Glutamatergic neuron (in vitro differentiated cells): Measurements from ENCODE around the gene NDUFS5. TPM values are rescaled to one million over a fixed set of nuclear protein-coding genes. Genes with fewer than 3 reads are reported as not detected.
"Not testable (repeated sequence)": the region's sequence is repeated elsewhere in the genome, so short reads cannot be mapped to it uniquely, and the experiment has no call there.

Experiments
- DNase-seq: peaks from one replicate; pipeline ENCODE4 v3.0.0; 2022
- H3K27ac Mint-ChIP-seq: one replicate; pipeline ENCODE4 v1.8.0; 2020; ENCODE audit warnings: mild to moderate bottlenecking, mixed read lengths, inconsistent platforms; ENCODE audit not compliant: unreplicated experiment
- H3K27me3 Mint-ChIP-seq: one replicate; pipeline ENCODE4 v1.8.0; 2020; ENCODE audit warnings: mild to moderate bottlenecking, moderate library complexity, mixed read lengths, inconsistent platforms; ENCODE audit not compliant: unreplicated experiment
- H3K36me3 Mint-ChIP-seq: one replicate; pipeline ENCODE4 v1.8.0; 2020; ENCODE audit warnings: mild to moderate bottlenecking, mixed read lengths, inconsistent platforms; ENCODE audit not compliant: unreplicated experiment
- H3K4me1 Mint-ChIP-seq: one replicate; pipeline ENCODE4 v1.8.0; 2020; ENCODE audit warnings: mild to moderate bottlenecking, low read depth, mixed read lengths, inconsistent platforms; ENCODE audit not compliant: unreplicated experiment
- H3K4me3 Mint-ChIP-seq: one replicate; pipeline ENCODE4 v1.8.0; 2020; ENCODE audit warnings: mild to moderate bottlenecking, mixed read lengths, inconsistent platforms; ENCODE audit not compliant: unreplicated experiment
- H3K9me3 Mint-ChIP-seq: one replicate; pipeline ENCODE4 v1.8.0; 2020; ENCODE audit warnings: mild to moderate bottlenecking, moderate library complexity, mixed read lengths, inconsistent platforms; ENCODE audit not compliant: unreplicated experiment
- total RNA-seq: library from RNA; stranded (reverse); fragmentation: NEBNext Ultra II Directional; extraction: Animal tissue kit (Norgen Biotek cat#: 25700); gene quantifications from one replicate; pipeline ENCODE4 v1.2.1, GENCODE V29; 2021; ENCODE audit not compliant: unreplicated experiment
- TF ChIP-seq, protein P1 (sequence below): fragments of 200-600 bp; sonication (generic); IDR thresholded peaks from one replicate; pipeline ENCODE4 v1.5.0; 2021; ENCODE audit not compliant: partially characterized antibody, unreplicated experiment

Gene NDUFS5
- total RNA-seq, 1 donor from 2014 or later = 320 TPM

DNA sequence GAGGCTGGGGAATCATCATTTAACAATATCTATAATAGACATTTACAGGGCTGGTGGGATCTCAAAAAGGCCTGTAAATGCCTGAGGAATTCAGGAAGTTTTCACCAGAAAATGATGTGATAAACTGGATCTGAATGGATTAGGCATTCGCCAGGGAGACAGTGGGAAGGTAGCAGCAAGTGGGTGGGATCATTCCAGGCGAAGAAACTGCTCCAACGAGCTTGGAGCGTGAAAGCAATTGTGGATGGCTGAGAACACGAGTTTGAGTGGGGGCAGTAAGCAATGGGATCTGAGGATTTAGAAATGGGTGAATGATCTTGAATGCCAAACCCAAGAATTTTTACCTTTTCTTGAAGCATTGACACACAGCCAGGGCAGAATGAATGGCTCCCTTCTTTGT, 8.9 kb upstream of the NDUFS5 start:
- H3K36me3 Mint-ChIP-seq = no peaks in the 10 kb centered on the region
- H3K27me3 Mint-ChIP-seq = no peaks in the 10 kb centered on the region
- no peaks in the 10 kb centered on the region for H3K4me1 Mint-ChIP-seq
- H3K27ac Mint-ChIP-seq = no peak overlapping the region
- TF ChIP-seq, protein P1, sequence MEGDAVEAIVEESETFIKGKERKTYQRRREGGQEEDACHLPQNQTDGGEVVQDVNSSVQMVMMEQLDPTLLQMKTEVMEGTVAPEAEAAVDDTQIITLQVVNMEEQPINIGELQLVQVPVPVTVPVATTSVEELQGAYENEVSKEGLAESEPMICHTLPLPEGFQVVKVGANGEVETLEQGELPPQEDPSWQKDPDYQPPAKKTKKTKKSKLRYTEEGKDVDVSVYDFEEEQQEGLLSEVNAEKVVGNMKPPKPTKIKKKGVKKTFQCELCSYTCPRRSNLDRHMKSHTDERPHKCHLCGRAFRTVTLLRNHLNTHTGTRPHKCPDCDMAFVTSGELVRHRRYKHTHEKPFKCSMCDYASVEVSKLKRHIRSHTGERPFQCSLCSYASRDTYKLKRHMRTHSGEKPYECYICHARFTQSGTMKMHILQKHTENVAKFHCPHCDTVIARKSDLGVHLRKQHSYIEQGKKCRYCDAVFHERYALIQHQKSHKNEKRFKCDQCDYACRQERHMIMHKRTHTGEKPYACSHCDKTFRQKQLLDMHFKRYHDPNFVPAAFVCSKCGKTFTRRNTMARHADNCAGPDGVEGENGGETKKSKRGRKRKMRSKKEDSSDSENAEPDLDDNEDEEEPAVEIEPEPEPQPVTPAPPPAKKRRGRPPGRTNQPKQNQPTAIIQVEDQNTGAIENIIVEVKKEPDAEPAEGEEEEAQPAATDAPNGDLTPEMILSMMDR = no peak
- no peak for DNase-seq
- peaks cover 4% of the 10 kb centered on the region for H3K9me3 Mint-ChIP-seq
- no peak overlapping the region for H3K4me3 Mint-ChIP-seq

DNA sequence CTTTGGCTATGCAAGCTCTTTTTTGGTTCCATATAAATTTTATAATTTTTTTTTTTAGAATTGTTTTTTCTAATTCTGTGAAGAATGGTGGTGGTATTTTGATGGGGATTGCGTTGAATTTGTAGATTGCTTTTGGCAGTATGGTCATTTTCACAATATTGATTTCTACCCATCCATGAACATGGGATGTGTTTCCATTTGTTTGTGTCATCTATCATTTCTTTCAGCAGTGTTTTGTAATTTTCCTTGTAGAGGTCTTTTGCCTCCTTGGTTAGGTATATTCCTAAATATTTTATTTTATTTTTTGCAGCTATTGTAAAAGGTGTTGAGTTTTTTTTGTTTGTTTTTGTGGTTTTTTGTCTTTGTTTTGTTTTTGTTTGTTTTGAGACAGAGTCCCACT, 5.7 kb upstream of the NDUFS5 start:
- not testable (repeated sequence) for H3K4me3 Mint-ChIP-seq, DNase-seq, H3K36me3 Mint-ChIP-seq, H3K27me3 Mint-ChIP-seq, H3K9me3 Mint-ChIP-seq, H3K27ac Mint-ChIP-seq, H3K4me1 Mint-ChIP-seq

DNA sequence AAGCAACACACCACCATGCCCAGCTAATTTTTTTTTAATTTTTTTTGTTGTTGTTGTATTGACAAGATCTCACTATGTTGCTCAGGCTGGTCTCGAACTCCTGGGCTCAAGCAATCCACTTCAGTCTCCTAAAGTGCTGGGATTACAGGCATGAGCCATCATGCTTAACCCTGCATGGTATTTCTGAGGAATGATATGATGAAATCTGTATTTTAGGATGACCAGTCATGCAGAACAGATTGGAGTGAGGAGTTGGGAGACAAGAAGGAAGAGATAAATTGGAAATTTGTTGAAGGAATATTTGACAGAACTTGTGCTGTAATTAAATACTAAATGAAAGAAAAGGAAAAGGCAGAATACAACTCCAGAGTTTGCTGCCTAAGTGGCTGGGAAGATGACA, 4.7 kb upstream of the NDUFS5 start:
- H3K4me1 Mint-ChIP-seq = peaks cover 2% of the 10 kb centered on the region
- H3K36me3 Mint-ChIP-seq = no peaks in the 10 kb centered on the region
- H3K27me3 Mint-ChIP-seq = peaks cover 8% of the 10 kb centered on the region
- no peak overlapping the region for H3K27ac Mint-ChIP-seq
- H3K9me3 Mint-ChIP-seq = peaks cover 8% of the 10 kb centered on the region
- TF ChIP-seq, protein P1 = no peak
- DNase-seq = no peak
- no peak overlapping the region for H3K4me3 Mint-ChIP-seq

DNA sequence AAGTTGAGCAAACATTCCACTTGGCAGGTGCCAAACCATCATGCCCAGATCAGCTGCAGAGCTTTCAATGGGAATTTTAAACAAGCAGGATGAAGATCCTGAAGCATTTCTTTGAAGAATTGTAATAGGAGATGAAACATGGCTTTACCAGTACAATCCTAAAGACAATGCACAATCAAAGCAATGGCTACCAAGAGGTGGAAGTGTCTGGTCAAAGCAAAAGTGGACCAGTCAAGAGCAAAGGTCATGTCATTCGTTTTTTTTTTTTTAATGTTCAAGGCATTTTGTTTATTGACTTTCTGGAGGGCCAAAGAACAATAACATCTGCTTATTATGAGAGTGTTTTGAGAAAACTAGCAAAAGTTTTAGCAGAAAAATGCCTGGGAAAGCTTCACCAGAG, 3.0 kb upstream of the NDUFS5 start:
- Mint-ChIP-seq H3K27me3 (peaks cover 9% of the 10 kb centered on the region), H3K9me3 (peaks cover 13% of the 10 kb centered on the region), H3K4me3 (no peak overlapping the region), H3K4me1 (peaks cover 2% of the 10 kb centered on the region), H3K27ac (no peak overlapping the region), H3K36me3 (no peaks in the 10 kb centered on the region)
- TF ChIP-seq, protein P1 = no peak
- DNase-seq = no peak

DNA sequence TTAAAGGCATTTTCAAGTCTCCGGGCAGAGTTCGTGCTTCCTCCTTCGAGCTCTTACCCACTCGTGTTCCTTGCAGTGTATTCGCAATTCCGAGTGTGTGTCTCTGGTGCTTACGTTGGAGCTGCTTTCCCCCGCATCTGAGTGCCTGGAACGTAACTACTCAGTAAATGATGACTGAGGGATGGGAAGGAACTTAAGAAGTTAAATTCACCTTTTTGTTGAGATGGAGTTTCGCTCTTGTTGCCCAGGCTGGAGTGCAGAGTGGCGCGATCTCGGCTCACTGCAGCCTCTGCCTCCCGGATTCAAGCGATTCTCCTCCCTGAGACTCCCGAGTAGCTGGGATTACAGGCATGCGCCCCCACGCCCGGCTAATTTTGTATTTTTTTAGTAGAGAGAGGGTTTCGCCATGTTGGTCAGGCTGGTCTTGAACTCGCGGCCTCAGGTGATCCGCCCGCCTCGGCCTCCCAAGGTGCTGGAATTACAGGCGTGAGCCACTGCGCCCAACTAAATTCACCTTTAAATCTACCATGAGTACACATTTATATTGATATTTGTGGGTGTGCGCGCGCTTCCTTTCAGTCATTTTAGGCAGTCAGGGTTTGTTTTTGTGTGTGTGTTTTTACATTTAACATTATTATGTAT, 837 bp downstream of the NDUFS5 start:
- no peaks in the 10 kb centered on the region for H3K36me3 Mint-ChIP-seq

More for the DNA sequence above, 837 bp downstream of the NDUFS5 start:
- Mint-ChIP-seq H3K27ac (peak overlapping the region; percentile 97), H3K4me3 (peak overlapping the region; percentile 99), H3K4me1 (peaks cover 3% of the 10 kb centered on the region), H3K9me3 (peaks cover 10% of the 10 kb centered on the region), H3K27me3 (peaks cover 9% of the 10 kb centered on the region)
- no peak for DNase-seq
- TF ChIP-seq, protein P1 = no peak
